ENCODE data around the gene ATG4D.
A peak's percentile ranks its signal among the peaks of the same experiment; 100 is the strongest.
"Not testable (repeated sequence)": the region's sequence is repeated elsewhere in the genome, so short reads cannot be mapped to it uniquely, and the experiment has no call there.

Gene ATG4D

DNA sequence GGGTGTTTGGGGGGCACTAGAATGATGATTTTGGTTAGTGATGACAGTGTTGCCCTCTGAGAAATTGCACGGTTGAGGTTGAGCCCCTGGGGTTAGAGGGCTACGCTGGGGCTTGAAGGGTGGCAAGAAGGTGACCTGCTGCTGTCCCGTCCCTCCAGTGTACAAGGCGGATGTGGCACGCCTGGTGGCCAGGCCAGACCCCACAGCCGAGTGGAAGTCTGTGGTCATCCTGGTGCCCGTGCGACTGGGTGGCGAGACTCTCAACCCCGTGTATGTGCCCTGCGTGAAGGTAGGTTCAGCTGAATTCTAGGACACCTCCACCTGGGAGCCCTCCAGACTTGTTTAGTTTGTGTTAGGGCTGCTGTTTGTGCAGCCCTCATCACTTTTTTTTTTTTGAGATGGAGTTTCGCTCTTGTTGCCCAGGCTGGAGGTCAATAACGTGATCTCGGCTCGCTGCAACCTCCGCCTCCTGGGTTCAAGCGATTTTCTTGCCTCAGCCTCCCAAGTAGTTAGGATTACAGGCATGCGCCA is 5.1 kb downstream of the ATG4D start:
- TF ChIP-seq, protein P1, sequence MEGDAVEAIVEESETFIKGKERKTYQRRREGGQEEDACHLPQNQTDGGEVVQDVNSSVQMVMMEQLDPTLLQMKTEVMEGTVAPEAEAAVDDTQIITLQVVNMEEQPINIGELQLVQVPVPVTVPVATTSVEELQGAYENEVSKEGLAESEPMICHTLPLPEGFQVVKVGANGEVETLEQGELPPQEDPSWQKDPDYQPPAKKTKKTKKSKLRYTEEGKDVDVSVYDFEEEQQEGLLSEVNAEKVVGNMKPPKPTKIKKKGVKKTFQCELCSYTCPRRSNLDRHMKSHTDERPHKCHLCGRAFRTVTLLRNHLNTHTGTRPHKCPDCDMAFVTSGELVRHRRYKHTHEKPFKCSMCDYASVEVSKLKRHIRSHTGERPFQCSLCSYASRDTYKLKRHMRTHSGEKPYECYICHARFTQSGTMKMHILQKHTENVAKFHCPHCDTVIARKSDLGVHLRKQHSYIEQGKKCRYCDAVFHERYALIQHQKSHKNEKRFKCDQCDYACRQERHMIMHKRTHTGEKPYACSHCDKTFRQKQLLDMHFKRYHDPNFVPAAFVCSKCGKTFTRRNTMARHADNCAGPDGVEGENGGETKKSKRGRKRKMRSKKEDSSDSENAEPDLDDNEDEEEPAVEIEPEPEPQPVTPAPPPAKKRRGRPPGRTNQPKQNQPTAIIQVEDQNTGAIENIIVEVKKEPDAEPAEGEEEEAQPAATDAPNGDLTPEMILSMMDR (IDR thresholded peaks at IDR 0.05), result no peak
- no peak for TF ChIP-seq ZFX (IDR thresholded peaks at IDR 0.05; ENCODE audit: borderline replicate concordance)
- no peak overlapping the region for H3K27ac ChIP-seq

DNA sequence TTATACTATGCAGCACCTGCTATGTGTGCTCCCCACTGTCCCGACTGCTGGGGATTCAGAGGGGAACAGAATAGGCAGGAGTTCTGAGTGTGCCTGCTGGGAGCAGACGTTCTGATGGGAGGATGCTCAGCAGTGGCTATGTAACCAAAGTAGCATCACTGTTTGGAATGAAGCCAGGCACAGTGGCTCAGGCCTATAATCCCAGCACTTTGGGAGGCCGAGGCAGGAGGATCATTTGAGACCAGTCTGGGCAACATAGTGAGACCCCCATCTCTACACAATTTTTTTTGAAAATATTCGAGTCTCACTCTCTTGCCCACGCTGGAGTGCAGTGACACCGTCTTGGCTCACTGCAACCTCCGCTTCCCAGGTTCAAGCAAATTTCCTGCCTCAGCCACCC is 6.0 kb downstream of the ATG4D start:
- TF ChIP-seq, protein P1 (IDR thresholded peaks at IDR 0.05), result no peak
- no peak for TF ChIP-seq ZFX (IDR thresholded peaks at IDR 0.05; ENCODE audit: borderline replicate concordance)
- no peak overlapping the region for H3K27ac ChIP-seq

DNA sequence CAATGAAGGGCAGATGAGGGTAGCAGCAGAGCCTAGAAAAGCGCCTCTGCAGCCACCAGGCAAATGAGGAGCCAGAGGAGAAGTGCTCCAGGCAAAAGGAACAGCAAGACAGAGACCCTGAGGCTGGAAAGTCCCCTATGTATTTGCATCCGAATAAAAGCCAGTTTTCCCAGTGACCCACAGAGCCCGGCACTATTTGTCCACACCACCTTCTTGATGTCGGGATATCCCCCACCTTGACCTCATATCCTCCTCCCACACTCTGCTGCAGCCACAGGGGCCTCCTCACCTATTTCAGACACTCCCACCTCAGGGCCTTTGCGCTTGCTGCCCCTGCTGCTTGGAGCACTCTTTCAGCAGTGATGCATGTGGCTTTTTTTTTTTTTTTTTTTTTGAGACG is 6.6 kb downstream of the ATG4D start:
- TF ChIP-seq, protein P1 (IDR thresholded peaks at IDR 0.05), result no peak
- no peak for TF ChIP-seq ZFX (IDR thresholded peaks at IDR 0.05; ENCODE audit: borderline replicate concordance)
- H3K27ac ChIP-seq, result no peak overlapping the region

DNA sequence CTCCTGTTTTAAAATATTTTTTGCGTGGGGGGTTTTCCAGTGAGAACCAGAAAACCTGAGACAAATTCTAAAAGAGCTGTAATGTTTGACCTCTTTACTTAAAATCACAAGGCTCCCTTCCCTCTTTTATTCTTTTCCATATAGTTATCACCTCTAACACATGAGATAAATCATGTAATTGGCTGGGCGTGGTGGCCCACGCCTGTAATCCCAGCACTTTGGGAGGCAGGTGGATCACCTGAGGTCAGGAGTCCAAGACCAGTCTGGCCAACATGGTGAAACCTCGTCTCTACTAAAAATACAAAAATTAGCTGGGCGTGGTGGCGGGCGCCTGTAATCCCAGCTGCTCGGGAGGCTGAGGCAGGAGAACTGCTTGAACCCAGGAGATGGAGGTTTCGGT is 7.3 kb downstream of the ATG4D start:
- H3K27ac ChIP-seq, result not testable (repeated sequence)

DNA sequence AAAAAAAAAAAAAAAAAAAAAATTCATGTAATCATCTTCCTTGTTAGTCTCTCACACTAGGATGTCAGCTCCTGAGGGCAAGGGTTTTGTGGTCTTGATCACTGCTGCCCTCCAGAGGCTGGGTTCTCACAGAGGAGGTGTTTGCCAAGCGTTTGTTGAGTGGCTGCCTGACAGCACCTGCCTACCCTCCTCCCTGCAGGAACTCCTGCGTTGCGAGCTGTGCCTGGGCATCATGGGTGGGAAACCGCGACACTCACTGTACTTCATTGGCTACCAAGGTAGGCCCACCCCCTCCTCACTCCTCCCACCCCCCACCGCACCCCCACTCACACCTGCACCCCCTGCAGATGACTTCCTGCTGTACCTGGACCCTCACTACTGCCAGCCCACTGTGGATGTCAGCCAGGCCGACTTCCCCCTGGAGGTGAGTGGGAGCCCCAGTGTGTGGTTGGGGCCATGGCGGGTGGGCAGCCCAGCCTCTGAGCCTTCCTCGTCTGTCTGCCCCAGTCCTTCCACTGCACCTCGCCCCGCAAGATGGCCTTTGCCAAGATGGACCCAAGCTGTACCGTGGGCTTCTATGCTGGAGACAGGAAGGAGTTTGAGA is 8.1 kb downstream of the ATG4D start:
- H3K27ac ChIP-seq, result peak overlapping the region; percentile 30; the same call in 1 of the 2 replicates
- TF ChIP-seq, protein P1 (IDR thresholded peaks at IDR 0.05), result peak; percentile 34
- no peak for TF ChIP-seq ZFX (IDR thresholded peaks at IDR 0.05; ENCODE audit: borderline replicate concordance)

DNA sequence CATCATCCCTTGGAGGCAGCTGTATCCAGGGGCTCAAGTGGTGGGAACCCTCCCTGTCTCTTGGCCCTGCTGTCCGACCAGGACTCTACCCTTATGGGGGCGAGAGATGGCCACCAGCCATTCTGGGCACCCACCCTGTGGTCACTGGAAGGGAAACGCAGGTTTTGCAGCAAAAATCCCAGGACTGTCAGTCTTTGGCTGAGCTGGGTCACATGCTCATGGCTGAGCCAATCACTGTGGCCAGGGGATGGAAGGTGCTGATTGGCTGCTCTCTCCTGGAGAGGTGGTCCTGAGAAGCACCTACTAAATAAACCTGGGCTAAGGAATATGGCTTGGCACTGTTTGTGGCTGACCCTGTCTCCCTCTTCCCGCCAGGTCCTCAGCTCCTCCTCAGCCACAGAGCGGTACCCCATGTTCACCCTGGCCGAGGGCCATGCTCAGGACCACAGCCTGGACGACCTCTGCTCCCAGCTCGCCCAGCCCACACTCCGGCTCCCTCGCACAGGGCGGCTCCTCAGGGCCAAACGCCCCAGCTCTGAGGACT is 8.9 kb downstream of the ATG4D start:
- TF ChIP-seq, protein P1 (IDR thresholded peaks at IDR 0.05), result no peak
- no peak for TF ChIP-seq ZFX (IDR thresholded peaks at IDR 0.05; ENCODE audit: borderline replicate concordance)
- H3K27ac ChIP-seq, result peak overlapping the region; percentile 30; the same call in 1 of the 2 replicates

DNA sequence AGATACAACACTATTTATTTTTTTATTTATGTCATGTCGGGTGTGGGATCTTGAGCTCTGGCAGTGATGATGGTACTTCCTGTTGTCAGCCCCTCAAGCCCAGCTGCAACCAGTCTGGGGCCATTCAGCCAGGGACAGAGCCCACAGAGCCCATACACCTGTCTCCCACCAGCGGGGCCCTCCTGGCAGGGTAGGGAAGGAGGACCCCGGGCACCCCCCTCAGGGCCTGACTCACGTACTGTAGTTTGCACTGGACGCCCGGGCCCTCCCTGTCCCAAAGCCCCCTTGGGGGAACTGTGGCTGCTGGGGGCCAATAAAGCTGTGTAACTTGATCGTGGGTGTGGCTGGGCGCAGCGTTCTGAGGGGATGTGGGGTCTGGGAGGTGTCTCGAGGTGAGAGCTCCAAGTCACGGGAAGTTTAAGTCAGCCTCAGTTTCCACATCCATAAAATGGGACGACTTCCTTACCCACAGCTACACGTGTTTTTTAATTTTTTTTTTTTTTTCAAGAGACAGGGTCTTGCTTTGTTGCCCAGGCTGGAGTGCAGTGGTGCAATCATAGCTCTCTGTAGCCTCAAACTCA is 9.5 kb downstream of the ATG4D start:
- TF ChIP-seq ZFX (IDR thresholded peaks at IDR 0.05; ENCODE audit: borderline replicate concordance), result no peak
- TF ChIP-seq, protein P1 (IDR thresholded peaks at IDR 0.05), result no peak
- peak overlapping the region; percentile 30 for H3K27ac ChIP-seq
